ENCODE measurements around the gene GUCD1.

GUCD1 gene

DNA sequence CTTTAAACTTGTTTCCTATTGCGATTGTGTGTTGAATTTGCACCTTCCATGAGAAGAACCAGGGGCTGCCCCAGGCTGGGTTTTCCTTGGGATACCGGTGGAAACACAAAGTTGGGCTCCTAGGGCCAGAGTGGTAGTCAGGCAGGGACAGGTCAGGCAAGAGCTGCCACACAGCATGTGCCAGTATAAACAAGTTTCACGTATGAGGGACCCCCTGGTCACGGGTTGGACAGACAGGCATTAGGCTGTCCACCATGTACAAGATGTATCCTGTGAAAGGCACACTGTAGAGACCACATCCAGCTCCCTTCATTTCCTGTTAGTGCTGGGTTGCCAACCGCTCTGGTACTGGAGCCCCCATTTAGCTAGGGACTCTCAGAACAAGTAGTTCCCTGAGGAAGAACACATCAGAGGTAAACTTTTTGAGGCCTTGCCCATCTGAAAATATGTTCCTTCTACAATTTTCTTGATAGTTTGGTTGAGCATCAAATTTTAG, 51.0 kb downstream of the GUCD1 start:
- DNase-seq (ENCODE audit: low read depth in 2 of 2) = no peak

DNA sequence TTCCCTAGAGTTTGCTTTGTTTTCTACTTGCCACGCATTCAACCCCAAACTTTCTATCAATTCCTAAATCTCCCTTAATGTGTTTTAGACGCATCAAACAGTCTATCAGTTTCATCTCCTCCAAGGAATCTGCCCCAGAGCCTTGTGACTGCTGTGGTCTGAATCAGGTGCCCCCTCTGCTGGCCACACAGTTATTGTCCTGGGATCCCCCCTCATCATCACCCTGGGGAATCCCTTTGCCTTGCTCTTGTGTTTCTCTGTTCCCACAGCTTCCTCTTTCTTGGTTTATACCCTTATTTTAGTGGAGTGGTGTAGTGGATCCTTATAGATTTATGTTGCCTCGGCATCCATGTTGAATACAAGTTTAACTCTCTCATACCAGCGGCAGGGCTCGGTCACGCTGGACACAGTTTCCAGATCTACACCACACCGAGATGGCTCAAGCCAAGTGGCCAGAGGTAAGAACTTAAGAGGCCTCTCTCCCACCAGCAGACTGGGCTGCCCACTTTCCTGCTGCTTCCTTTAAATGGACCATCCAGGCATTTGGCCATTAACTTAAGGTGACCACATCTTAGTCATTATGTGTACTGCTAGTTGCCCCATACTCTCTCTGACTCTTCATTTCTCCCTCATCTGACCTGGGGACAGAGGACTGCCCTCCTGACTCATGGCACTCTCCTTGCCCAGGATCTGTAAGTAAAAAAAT, 51.6 kb downstream of the GUCD1 start:
- DNase-seq (ENCODE audit: low read depth in 2 of 2) = peak; percentile 24 to 49

DNA sequence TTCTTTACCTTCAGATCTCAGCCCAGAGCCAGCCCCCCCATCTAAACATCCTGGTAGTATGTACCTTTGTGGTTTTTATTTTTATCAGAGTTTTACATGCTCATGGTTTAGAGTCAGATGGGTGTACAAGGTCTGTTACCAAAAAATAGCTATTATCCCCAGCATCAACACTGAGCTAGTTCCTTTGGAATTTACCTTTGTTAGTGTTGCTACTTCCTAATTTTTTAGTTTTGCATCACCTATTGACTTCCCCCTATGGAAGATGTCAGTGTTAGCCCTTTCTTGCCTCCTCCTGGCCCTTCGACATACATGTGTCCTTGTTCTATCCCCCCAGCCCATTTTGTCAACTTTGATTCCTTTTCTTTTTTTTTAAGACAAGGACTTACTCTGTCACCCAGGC, 52.4 kb downstream of the GUCD1 start:
- no peak for DNase-seq (ENCODE audit: low read depth in 2 of 2)

DNA sequence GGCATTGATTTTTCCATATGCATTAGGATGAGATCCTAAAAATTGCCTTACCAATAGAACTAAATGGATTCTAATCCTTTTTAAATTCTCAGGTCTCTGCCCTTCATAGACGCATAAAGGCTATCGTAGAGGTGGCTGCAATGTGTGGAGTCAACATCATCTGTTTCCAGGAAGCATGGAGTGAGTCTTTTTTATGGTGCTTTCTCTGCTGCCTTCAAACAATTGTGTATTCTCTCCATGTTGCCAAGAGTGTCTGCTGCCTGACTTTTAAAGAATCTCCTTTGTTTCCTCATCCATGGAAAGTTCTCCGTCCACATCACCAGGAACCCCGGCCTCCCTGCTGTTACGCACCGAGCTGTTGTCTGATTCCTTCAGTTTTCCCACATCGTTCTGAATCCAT, 52.9 kb downstream of the GUCD1 start:
- no peak for DNase-seq (ENCODE audit: low read depth in 2 of 2)

DNA sequence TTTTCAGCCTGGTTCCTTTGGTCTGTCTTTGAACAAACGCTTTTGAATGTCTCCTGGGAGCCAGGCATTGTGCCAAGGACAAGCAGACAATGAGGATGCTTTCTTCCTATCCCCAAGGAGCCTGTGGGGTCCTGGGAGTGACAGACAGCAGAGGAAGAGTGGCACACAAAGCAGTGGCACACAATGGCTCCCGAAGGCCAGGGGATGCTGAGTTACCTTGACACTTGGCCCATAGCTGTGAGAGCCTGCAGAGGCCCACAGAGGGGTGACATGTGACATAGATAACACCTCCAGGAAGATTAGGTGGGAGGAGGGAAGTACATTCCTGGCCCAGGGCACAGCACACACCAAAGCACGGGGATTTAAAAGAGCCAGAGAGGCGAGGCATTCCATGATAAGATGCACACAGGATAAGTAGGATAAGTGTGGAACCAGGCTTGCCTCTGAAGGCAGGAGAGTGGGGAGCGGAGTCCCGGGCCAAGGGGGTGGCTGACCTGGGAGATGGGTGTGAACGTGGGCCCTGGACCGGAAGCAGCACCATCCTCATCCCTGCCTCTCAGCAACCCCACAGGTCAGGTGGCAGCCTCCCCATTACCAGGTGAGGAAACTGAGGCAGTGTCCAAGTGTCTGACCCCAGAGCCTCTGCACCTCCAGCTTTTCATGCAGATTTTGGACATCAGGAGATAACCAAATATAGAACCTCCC, 53.5 kb downstream of the GUCD1 start:
- DNase-seq (ENCODE audit: low read depth in 2 of 2) = no peak

DNA sequence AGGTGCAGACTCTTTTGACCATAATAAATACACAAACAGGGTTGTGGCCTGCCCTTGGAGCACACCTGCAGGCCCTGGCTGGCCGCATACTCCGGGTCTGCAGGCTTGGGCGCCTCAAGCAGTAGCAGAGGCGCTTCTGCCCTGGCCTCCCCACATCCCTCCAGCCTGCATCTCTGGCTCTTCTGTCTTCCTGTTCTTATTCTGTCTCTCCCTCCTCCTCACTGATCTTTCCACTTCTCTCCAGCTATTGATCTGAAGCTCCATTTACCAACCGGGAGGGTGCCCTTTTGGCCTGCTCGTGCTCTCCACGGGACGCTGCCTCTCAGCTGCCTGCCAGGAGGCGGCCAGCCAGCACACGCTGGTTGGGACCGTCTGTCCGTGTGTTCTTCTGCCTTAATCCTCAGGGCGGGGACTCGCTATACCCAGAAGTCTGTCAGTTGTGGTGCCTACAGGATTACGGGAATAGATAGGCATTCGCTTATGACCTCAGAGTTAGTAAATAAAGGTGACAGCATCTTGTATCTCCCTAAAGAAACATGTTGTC, 54.6 kb downstream of the GUCD1 start:
- no peak for DNase-seq (ENCODE audit: low read depth in 2 of 2)

DNA sequence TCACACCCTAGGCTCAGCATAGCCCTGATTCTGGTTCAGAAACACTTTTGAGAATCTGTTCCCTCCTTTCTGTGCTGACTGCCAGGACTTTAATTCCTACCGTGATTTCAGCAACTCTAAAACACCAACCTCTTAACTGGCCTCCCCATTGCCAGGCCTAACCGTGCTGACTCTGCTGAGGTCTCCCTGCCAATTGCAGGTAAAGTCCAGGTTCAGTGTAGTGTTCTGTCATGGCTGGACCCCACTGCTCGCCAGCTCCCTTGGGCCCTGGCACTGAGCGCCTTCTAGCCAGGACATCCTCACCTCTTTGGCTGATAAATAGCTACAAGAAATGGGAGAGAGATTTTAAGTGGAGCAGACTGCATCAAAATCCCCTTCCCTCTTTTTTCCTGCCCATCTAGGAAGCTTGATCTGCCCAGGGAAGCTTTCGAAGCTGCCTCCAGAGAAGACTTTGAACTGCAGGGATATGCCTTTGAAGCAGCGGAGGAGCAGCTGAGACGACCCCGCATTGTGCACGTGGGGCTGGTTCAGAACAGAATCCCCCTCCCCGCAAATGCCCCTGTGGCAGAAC, 55.1 kb downstream of the GUCD1 start:
- DNase-seq (ENCODE audit: low read depth in 2 of 2) = no peak

DNA sequence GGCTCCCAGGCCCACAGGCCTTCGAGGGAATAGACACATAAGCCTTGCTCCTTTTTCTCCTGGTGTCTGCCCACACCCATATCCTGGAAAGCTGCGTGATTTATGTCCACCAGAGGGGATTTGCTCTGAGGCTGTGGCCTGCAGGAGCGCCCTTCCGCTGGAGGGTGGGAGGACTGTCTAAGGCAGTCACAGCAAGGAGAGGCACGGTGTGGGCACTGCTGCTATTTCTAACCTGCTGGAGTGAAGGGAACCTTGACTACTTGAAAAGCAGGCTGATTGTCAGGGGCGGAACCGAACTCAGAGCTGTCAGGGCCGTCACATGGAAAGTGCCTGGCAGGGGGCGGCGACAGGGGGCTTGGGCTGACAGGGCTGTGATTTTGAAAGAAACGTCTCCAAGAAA, 56.1 kb downstream of the GUCD1 start:
- DNase-seq (ENCODE audit: low read depth in 2 of 2) = no peak

DNA sequence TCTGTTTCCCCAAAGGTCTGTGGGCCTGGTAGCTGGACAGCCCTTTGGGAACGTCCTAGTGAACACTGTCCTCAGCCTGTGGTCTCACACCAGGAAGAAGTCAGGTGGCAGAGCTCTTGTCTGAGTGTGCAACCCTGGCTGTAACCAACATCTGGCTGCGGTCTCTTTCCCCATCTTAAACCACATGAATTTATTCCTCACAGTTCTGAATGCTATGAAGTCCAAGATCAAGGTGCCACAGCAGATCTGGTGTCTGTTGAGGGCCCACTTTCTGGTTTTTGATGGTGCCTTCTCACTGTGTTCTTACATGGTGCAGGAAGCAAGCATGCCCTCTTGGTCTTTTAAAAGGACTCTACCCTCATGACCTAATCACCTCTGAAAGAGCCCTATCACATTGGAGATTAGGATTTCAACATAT, 57.1 kb downstream of the GUCD1 start:
- no peak for DNase-seq (ENCODE audit: low read depth in 2 of 2)

DNA sequence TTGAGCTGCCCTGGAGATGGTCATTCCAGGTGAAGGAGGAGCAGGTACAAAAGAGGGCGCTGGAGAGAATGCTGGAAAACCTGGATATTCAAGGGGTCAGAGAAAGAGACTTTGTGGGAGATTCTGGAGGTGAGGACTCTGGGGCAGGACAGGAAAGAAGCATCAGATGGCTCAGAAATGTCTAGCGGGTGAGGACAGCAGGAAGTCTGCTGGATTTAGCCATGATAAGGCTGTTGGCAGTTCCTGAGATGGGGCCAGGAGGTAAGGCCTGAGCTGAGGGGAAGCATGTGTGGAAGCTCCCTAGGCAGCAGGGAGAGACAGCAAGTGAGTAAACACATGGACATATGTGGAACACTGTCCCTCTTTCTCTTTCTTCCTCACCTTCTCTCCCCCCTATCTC, 58.3 kb downstream of the GUCD1 start:
- DNase-seq (ENCODE audit: low read depth in 2 of 2) = no peak

DNA sequence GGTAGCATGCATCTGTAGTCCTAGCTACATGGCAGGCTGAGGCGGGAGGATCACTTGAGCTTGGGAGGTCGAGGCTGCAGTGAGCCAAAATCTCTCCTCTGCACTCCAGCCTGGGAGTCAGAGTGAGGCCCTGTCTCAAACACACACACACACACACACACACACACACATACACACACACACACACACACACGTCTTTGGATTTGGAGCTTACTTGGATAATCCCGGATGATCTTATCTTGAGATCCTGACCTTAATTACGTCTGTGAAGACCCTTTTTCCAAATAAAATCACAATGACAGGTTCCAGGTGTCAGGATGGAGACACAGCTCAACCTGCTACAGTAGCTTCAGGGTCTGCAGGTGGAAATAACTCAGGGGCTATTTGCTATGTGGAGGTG, 58.7 kb downstream of the GUCD1 start:
- DNase-seq (ENCODE audit: low read depth in 2 of 2) = no peak

DNA sequence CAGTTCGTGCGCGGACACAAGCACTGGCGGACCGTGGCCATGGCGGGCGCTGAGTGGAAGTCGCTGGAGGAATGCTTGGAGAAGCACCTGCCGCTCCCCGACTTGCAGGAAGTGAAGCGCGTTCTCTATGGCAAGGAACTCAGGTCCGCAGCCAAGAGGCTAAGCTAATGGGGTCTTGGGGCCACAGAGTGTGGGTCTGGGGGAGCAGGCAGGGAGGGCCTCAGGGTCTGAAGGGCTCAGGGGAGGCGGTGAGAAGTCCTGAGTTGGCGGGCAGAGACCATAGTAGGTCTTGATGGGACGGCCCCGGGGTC, 59.6 kb downstream of the GUCD1 start:
- DNase-seq (ENCODE audit: low read depth in 2 of 2) = no peak

DNA sequence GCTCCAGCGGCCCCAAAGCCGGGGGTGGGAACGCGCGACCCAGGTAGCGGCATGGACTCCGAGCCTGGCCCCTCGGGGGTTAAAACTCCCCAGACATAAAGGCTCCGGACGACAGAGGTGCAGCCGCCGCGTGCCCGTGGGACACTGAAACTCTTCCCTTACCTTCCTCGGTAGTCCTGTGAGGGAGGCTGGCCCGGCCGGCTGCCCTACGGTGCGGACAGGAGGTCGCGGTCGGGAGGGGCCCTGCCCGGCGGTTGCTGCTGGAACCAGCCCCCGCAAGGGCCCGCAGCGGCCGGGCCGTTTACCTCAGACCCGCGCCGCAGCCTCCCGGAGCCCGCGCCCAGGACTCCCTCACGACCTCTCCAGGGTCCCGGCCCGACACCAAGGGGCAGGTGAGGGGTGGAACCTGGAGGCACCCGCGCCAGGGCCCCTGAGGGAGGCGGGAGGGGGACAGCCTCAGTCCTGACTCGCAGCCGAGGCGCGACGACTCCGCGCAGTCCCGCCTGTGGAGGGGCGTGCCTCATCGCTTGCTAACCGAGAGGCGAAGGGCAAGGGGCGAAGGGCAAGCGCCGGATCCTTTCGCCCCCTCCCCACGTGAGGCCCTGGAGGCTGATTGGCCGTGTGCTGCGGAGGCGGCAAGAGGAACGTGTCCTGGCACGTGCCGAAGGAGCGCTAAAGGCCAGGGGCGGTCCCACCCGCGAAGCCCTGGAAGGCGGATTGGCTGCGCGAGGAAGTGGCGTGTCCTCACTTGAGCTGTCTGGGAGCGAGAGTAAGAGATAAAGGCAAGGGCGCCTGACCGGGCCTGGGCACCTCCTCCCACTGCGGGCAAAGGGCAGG, 60.2 kb downstream of the GUCD1 start, which contains the start of gene UPB1:
TSS of gene UPB1 (plus strand) at position 805 of the 837 bp plus-strand sequence. CDS start 72 bp downstream, outside the sequence.
- no peak for DNase-seq (ENCODE audit: low read depth in 2 of 2)

DNA sequence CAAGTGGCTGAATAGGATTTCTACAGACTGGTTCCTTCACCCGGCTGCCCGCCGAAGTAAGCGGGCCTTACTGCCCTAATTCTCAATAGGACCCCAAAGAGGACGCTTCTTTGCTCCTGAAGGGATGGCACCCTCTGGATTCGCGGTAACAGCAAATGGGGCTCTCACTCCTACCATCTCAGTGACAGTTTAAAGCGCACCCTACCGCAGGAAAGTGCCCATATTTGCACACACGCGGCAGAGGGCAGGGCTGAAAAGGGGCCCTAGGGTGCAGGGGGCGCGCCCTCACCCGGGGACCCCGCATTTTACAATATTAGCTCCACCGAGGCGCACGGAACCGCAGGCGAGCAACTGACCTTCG, 60.8 kb downstream of the GUCD1 start:
- no peak for DNase-seq (ENCODE audit: low read depth in 2 of 2)

DNA sequence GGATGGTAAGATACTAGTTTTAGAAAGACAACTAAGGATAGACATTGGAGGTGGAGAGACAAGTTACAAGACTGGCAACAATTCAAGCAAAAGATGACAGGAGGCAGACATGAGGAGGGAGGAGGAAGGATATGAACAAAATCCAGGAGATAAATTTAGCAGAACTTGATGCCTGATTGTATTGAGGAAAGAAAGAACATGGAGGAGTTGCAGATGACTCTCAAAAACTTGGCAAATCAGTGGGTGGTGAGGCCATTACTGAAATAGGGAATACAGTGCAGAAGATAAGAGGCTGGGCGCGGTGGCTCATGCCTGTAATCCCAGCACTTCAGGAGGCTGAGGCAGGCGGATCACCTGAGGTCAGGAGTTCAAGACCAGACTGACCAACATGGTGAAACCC, 62.5 kb downstream of the GUCD1 start:
- DNase-seq (ENCODE audit: low read depth in 2 of 2) = no peak
